Measurements from ENCODE around the gene NPTXR. TPM values are rescaled to one million over a fixed set of nuclear protein-coding genes. Genes with fewer than 3 reads are reported as not detected.

NPTXR gene
- total and polyA plus RNA-seq, 3 donors from 2014 or later, result 3.9 to 14.1 (median 12.6) TPM

DNA sequence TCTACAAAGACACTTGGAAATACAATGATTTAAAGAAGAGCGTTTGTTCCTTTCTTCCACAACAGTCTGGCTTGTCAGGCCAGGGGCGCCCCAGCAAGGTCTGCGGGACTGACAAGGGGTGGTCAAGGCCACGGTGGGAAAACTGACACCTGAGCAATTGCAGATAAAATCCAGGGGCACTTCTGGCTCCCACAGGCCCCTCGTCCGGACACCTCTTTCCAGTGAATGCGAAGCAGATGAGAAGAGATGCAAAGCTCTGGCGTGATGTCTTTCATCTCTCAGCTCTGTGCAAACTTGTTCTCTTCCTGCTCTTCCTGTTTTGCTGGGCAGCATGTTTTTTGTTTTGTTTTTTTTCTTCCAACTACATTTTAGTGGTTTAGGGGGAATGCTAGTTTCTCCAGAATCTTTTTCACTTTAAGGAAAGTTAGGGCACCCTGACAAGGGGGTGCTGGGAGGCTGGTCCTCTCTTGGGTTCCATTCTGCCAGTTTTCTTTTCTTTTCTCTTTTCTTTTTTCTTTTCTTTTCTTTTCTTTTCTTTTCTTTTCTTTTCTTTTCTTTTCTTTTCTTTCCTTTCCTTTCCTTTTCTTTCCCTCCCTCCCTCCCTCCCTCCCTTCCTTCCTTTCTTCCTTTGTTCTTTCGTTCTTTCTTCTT, 39.3 kb upstream of the NPTXR start:
- Histone ChIP-seq H3K27me3 (no peaks in the 10 kb centered on the region), H3K4me1 (peaks cover 24% of the 10 kb centered on the region), H3K9me3 (no peaks in the 10 kb centered on the region), H3K4me3 (no peak overlapping the region), H3K27ac (no peak overlapping the region), H3K36me3 (ENCODE audit: low read depth, missing control alignments) (no peaks in the 10 kb centered on the region)
- intact Hi-C loops (cut with DNase I; ENCODE audit: low total_unique reads), result no loop called here
- WGBS, 2 donors, result 44 to 50% methylated on average over 9 of the region's 9 CpGs
- no peak for DNase-seq
- TF ChIP-seq, protein P1, sequence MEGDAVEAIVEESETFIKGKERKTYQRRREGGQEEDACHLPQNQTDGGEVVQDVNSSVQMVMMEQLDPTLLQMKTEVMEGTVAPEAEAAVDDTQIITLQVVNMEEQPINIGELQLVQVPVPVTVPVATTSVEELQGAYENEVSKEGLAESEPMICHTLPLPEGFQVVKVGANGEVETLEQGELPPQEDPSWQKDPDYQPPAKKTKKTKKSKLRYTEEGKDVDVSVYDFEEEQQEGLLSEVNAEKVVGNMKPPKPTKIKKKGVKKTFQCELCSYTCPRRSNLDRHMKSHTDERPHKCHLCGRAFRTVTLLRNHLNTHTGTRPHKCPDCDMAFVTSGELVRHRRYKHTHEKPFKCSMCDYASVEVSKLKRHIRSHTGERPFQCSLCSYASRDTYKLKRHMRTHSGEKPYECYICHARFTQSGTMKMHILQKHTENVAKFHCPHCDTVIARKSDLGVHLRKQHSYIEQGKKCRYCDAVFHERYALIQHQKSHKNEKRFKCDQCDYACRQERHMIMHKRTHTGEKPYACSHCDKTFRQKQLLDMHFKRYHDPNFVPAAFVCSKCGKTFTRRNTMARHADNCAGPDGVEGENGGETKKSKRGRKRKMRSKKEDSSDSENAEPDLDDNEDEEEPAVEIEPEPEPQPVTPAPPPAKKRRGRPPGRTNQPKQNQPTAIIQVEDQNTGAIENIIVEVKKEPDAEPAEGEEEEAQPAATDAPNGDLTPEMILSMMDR (IDR thresholded peaks at IDR 0.05), result no peak
- no peak for TF ChIP-seq POLR2A (IDR thresholded peaks at IDR 0.05)

DNA sequence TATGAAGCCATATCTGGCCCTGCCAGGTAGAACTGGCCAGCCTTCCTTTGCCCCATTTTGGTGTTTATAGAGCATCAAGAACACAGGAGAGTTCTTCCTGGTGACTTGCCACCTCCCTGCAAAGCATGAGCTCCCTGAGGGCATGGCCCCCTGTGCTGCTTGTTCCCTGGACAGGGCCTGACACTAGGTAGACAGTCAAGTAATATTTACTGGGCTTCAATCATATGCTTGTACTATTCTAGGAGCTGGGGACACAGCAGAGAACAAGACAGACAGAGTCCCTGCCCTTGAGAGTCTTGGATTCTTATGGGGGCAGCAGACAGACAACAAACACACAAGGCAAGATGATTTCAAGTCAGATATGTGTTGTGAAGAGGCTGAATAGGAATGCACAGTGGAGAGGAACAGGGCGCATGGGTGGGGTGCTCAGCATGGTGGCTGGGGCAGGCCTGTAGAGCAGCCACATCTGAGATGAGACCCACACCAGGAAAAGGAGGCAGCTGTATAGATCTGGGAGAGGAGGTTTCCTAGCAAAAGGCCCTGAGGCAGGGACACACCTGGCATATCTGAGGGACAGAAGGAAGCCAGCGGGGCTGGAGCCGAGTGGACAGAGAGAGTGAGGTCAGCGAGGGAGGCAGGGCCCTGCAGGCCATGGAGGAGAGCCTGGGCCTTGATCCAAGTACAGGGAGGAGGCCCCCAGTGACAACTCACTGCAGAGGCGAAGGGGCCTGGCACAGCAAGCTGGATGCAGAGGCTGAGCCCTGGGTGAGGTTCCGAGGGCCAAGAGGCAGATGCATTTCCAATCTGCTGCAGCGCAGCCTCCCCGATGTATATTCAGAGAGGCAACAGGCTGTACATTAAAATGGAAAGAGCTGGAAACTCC, 38.4 kb upstream of the NPTXR start:
- Histone ChIP-seq H3K36me3 (ENCODE audit: low read depth, missing control alignments) (no peaks in the 10 kb centered on the region), H3K4me1 (peaks cover 24% of the 10 kb centered on the region), H3K27ac (peak overlapping the region; percentile 43 to 83), H3K4me3 (no peak overlapping the region), H3K27me3 (no peaks in the 10 kb centered on the region), H3K9me3 (no peaks in the 10 kb centered on the region)
- peak; percentile 42 for DNase-seq
- intact Hi-C loops (cut with DNase I; ENCODE audit: low total_unique reads), result no loop called here
- 39 to 59% methylated on average over 6 to 8 of the region's 8 CpGs for WGBS, 2 donors
- TF ChIP-seq, protein P1 (IDR thresholded peaks at IDR 0.05), result no peak
- TF ChIP-seq POLR2A (IDR thresholded peaks at IDR 0.05), result no peak

DNA sequence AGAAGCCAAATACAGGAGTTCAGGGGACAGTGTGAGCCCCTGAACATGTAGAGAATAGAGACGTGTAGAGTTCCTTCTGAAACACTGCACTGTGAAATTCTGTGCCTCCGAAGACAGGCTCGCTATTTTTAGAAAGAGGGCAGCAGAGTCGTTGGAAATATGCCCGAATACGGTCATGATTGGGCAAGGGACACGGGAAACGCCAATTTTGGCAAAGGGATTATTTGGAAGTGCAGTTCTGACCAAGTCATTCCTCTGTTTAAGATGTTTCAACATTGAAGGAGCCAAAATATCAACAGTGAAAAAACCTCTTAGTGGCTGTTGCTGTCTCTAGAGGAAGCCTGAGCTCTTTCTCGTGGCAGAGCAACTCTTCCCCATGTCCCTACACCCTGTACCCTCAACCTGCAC, 37.6 kb upstream of the NPTXR start:
- intact Hi-C loops (cut with DNase I; ENCODE audit: low total_unique reads), result no loop called here
- H3K4me1 ChIP-seq, result peaks cover 24% of the 10 kb centered on the region
- H3K9me3 ChIP-seq, result no peaks in the 10 kb centered on the region
- 13 to 21% methylated on average over 9 of the region's 9 CpGs for WGBS, 2 donors
- DNase-seq, result peak; percentile 67
- TF ChIP-seq POLR2A (IDR thresholded peaks at IDR 0.05), result no peak
- TF ChIP-seq, protein P1 (IDR thresholded peaks at IDR 0.05), result peak in 1 of 3 experiments; percentile 10
- peak overlapping the region; percentile 43 to 83 for H3K27ac ChIP-seq
- no peaks in the 10 kb centered on the region for H3K27me3 ChIP-seq
- no peaks in the 10 kb centered on the region for H3K36me3 ChIP-seq (ENCODE audit: low read depth, missing control alignments)
- no peak overlapping the region for H3K4me3 ChIP-seq

DNA sequence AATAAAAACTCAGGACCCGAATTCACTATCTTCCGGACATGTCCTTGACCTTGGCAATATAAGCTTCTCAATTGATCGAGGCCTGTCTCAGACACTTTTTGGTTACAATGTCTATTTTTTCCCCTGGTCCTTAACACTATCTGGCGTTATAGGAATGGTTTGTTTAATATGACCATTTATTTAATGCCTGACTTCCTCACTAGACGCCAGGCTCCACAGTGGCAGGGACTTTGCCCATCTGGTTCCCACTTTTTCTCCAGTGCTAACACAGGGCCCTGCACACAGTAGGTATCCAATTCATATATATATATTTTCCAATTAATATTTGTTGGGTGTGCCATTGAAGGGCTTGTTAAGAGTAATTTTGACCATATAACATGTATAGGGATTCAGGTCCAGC, 36.1 kb upstream of the NPTXR start:
- H3K9me3 ChIP-seq, result no peaks in the 10 kb centered on the region
- no peak overlapping the region for H3K27ac ChIP-seq
- no peak overlapping the region for H3K4me3 ChIP-seq
- TF ChIP-seq POLR2A (IDR thresholded peaks at IDR 0.05), result no peak
- TF ChIP-seq, protein P1 (IDR thresholded peaks at IDR 0.05), result no peak
- 52 to 57% methylated on average over 5 of the region's 5 CpGs for WGBS, 2 donors
- intact Hi-C loops (cut with DNase I; ENCODE audit: low total_unique reads), result loop anchor here (10.0 kb wide), 1 partner anchor 45 kb away; no protein-coding TSS in a partner anchor
- no peaks in the 10 kb centered on the region for H3K36me3 ChIP-seq (ENCODE audit: low read depth, missing control alignments)
- peaks cover 24% of the 10 kb centered on the region for H3K4me1 ChIP-seq
- DNase-seq, result no peak
- no peaks in the 10 kb centered on the region for H3K27me3 ChIP-seq
